ENCODE measurements around the gene TOMM20. TPM values are rescaled to one million over a fixed set of nuclear protein-coding genes. Genes with fewer than 3 reads are reported as not detected.

Gene TOMM20
- total RNA-seq, 1 experiment from 2014 or later: 101 TPM

- no peaks in the 10 kb centered on the region for H3K27me3 ChIP-seq (ENCODE audit: control insufficient read depth, insufficient read depth, low read length)
- no peaks in the 10 kb centered on the region for H3K9me3 ChIP-seq (ENCODE audit: control insufficient read depth, insufficient read depth, low read depth, low read length)
- BruUV-seq (replicated peaks): no TSS peak
- no peak for ATAC-seq
- ChIA-PET POLR2A (interaction anchor here (0.6 kb wide), 1 partner anchor 32 kb away, joined by 6 read pairs; no protein-coding TSS in a partner anchor), CTCF (no interaction called here)
- no peak for DNase-seq (ENCODE audit: low read depth, low spot score)
- in situ Hi-C loops (cut with HindIII; ENCODE audit: low pct_unique_long_range_greater_than_20kb, low sequenced_read_pairs): no loop called here
- intact Hi-C loops (cut with micrococcal nuclease; ENCODE audit: unreplicated experiment): no loop called here
- no peak overlapping the region for H3K4me3 ChIP-seq (ENCODE audit: low read depth in 2 of 2, low read length in 2 of 2)
- H3K4me1 ChIP-seq (ENCODE audit: control insufficient read depth, insufficient read depth, low read length): peaks cover 7% of the 10 kb centered on the region
- H3K27ac ChIP-seq (ENCODE audit: low read length): no peak overlapping the region
- TF ChIP-seq CTCF (IDR thresholded peaks at IDR 0.05) (no peak), TCF7L2 (IDR thresholded peaks at IDR 0.05; ENCODE audit: low read depth, low read length) (no peak), POLR2AphosphoS5 (IDR thresholded peaks at IDR 0.05; ENCODE audit: low read depth, low read length) (no peak), REST (IDR thresholded peaks at IDR 0.05; ENCODE audit: insufficient read depth in 1 of 2, low read depth in 2 of 2, low read length in 1 of 2) (no peak), SIN3A (IDR thresholded peaks at IDR 0.05; ENCODE audit: borderline replicate concordance, insufficient read depth, low read depth, low read length) (no peak)
- H3K36me3 ChIP-seq (ENCODE audit: control insufficient read depth, insufficient read depth, low read length): peaks cover 15% of the 10 kb centered on the region
Measured at GRCh38 chr1:235158680-235159079, 30.0 kb upstream of the TOMM20 start.

- peaks cover 20% of the 10 kb centered on the region for H3K36me3 ChIP-seq (ENCODE audit: control insufficient read depth, insufficient read depth, low read length)
- H3K9me3 ChIP-seq (ENCODE audit: control insufficient read depth, insufficient read depth, low read depth, low read length): no peaks in the 10 kb centered on the region
- ATAC-seq (no peak), DNase-seq (ENCODE audit: low read depth, low spot score) (no peak)
- CTCF ChIA-PET: no interaction called here
- intact Hi-C loops (cut with micrococcal nuclease; ENCODE audit: unreplicated experiment) (no loop called here), in situ Hi-C loops (cut with HindIII; ENCODE audit: low pct_unique_long_range_greater_than_20kb, low sequenced_read_pairs) (no loop called here)
- H3K27ac ChIP-seq (ENCODE audit: low read length): no peak overlapping the region
- H3K27me3 ChIP-seq (ENCODE audit: control insufficient read depth, insufficient read depth, low read length): no peaks in the 10 kb centered on the region
- H3K4me1 ChIP-seq (ENCODE audit: control insufficient read depth, insufficient read depth, low read length): peaks cover 6% of the 10 kb centered on the region
- POLR2A ChIA-PET: interaction anchor here (0.9 kb wide), 1 partner anchor 25 kb away, joined by 3 read pairs; no protein-coding TSS in a partner anchor
- TF ChIP-seq REST (IDR thresholded peaks at IDR 0.05; ENCODE audit: insufficient read depth in 1 of 2, low read depth in 2 of 2, low read length in 1 of 2): no peak
- H3K4me3 ChIP-seq (ENCODE audit: low read depth in 2 of 2, low read length in 2 of 2): no peak overlapping the region
- no TSS peak for BruUV-seq (replicated peaks)
Measured at GRCh38 chr1:235157150-235157549, 28.5 kb upstream of the TOMM20 start.
